ENCODE measurements around the gene HBP1.
"Not testable (repeated sequence)": the region's sequence is repeated elsewhere in the genome, so short reads cannot be mapped to it uniquely, and the experiment has no call there.

DNA sequence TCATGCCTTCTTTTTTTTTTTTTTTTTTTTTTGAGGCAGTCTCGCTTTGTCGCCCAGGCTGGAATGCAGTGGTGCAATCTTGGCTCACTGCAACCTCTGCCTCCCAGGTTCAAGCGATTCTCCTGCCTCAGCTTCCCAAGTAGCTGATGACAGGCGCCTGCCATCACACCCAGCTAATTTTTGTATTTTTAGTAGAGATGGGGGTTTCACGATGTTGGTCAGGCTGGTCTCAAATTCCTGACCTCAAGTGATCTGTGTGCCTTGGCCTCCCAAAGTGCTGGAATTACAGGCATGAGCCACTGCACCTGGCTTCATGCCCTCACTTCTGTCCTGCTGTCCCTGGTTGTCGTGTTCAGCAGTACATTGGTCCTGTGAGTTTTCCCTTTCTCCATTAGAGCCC lies 52.0 kb downstream of the HBP1 start:
- TF ChIP-seq, protein P1, sequence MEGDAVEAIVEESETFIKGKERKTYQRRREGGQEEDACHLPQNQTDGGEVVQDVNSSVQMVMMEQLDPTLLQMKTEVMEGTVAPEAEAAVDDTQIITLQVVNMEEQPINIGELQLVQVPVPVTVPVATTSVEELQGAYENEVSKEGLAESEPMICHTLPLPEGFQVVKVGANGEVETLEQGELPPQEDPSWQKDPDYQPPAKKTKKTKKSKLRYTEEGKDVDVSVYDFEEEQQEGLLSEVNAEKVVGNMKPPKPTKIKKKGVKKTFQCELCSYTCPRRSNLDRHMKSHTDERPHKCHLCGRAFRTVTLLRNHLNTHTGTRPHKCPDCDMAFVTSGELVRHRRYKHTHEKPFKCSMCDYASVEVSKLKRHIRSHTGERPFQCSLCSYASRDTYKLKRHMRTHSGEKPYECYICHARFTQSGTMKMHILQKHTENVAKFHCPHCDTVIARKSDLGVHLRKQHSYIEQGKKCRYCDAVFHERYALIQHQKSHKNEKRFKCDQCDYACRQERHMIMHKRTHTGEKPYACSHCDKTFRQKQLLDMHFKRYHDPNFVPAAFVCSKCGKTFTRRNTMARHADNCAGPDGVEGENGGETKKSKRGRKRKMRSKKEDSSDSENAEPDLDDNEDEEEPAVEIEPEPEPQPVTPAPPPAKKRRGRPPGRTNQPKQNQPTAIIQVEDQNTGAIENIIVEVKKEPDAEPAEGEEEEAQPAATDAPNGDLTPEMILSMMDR (conservative IDR thresholded peaks at IDR 0.05 in 1 of 2, IDR thresholded peaks at IDR 0.05 in 1 of 2; ENCODE audit: extremely low read depth in 1 of 2, insufficient read depth in 1 of 2, low read depth in 1 of 2, low read length in 2 of 2): not testable (repeated sequence)
- TF ChIP-seq EZH2 (IDR thresholded peaks at IDR 0.05; ENCODE audit: borderline replicate concordance, low read length): not testable (repeated sequence)
